Smooth muscle cell (in vitro differentiated cells): Measurements from ENCODE around the gene NT5DC1. TPM values are rescaled to one million over a fixed set of nuclear protein-coding genes. Genes with fewer than 3 reads are reported as not detected.
"Not testable (repeated sequence)": the region's sequence is repeated elsewhere in the genome, so short reads cannot be mapped to it uniquely, and the experiment has no call there.

ENCODE experiments used
- DNase-seq: peaks from one replicate; lab custom pipeline; 2025; ENCODE audit not compliant: unreplicated experiment; lab: John Stamatoyannopoulos, UW
- H2AFZ ChIP-seq: fragments of 200-600 bp; sonication (generic); 2 replicates; pipeline ENCODE4 v1.6.0; 2016; ENCODE audit warnings: antibody characterized with exemption, low read depth, mild to moderate bottlenecking
- H3F3A ChIP-seq: fragments of 200-600 bp; sonication (generic); 2 replicates; pipeline ENCODE4 v1.6.0; 2017; ENCODE audit warnings: antibody characterized with exemption, low read depth
- H3K27ac ChIP-seq: fragments of 200-600 bp; sonication (generic); 2 replicates; pipeline ENCODE4 v1.5.1; 2016; ENCODE audit warnings: low read depth, mild to moderate bottlenecking
- H3K27me3 ChIP-seq: fragments of 200-600 bp; sonication (generic); 2 replicates; pipeline ENCODE4 v1.6.1; 2016; ENCODE audit warnings: low read depth, mild to moderate bottlenecking
- H3K36me3 ChIP-seq: fragments of 200-600 bp; sonication (generic); 2 replicates; pipeline ENCODE4 v1.5.1; 2016; ENCODE audit warnings: low read depth
- H3K4me1 ChIP-seq: fragments of 200-600 bp; sonication (generic); 2 replicates; pipeline ENCODE4 v1.5.1; 2016; ENCODE audit warnings: low read depth
- H3K4me2 ChIP-seq: fragments of 200-600 bp; sonication (generic); 2 replicates; pipeline ENCODE4 v1.6.0; 2016; ENCODE audit warnings: mild to moderate bottlenecking
- H3K4me3 ChIP-seq: fragments of 200-600 bp; sonication (generic); 2 replicates; pipeline ENCODE4 v1.5.1; 2016; ENCODE audit warnings: mild to moderate bottlenecking
- H3K79me2 ChIP-seq: fragments of 200-600 bp; sonication (generic); 2 replicates; pipeline ENCODE4 v1.6.0; 2016; ENCODE audit warnings: low read depth, mild to moderate bottlenecking
- H3K9ac ChIP-seq: fragments of 200-600 bp; sonication (generic); 2 replicates; pipeline ENCODE4 v1.6.0; 2016; ENCODE audit warnings: low read depth
- H3K9me3 ChIP-seq: fragments of 200-600 bp; sonication (generic); replicated peaks from 2 replicates; pipeline ENCODE4 v1.5.1; 2016; ENCODE audit warnings: low read depth
- H4K20me1 ChIP-seq: fragments of 200-600 bp; sonication (generic); 2 replicates; pipeline ENCODE4 v1.6.0; 2016; ENCODE audit warnings: low read depth
- CTCF ChIP-seq: fragments of 200-600 bp; sonication (generic); IDR thresholded peaks from 2 replicates; pipeline ENCODE4 v1.5.1; 2017; ENCODE audit warnings: borderline replicate concordance, mild to moderate bottlenecking, antibody characterized with exemption; ENCODE audit not compliant: insufficient read depth, poor library complexity, severe bottlenecking
- WGBS: methylation state at CpG from one replicate; pipeline ENCODE4 v1.1.7; 2016; ENCODE audit warnings: low lambda C conversion rate; 5-methylcytosine and 5-hydroxymethylcytosine counted together
- polyA plus RNA-seq: library from polyadenylated mRNA; unstranded; fragments of >200 nt; fragmentation: Nextera tagmentation; extraction: Ambion mirVana; gene quantifications from 2 replicates; pipeline ENCODE4 v1.2.1, GENCODE V29; 2016
- total RNA-seq: library from RNA; depleted of rRNA; stranded (reverse); fragments of >200 nt; gene quantifications from 2 replicates; pipeline ENCODE4 v1.2.3, GENCODE V29; 2014

NT5DC1 gene
- total and polyA plus RNA-seq, 2 experiments from 2014 or later, result 3.7 to 23.9 TPM

GRCh38 chr6:116087437-116088027, 13.1 kb upstream of the NT5DC1 start:
- Histone ChIP-seq H3K4me2 (no peak overlapping the region), H3K4me3 (no peak overlapping the region)
- no peak for DNase-seq

GRCh38 chr6:116088946-116089345, 11.7 kb upstream of the NT5DC1 start:
- Histone ChIP-seq H3K9ac (no peak overlapping the region), H4K20me1 (no peaks in the 10 kb centered on the region), H3K79me2 (no peaks in the 10 kb centered on the region), H3K27me3 (no peaks in the 10 kb centered on the region), H3K4me1 (peaks cover 3% of the 10 kb centered on the region), H3K27ac (no peak overlapping the region), H3K9me3 (no peaks in the 10 kb centered on the region), H2AFZ (no peak overlapping the region), H3K36me3 (no peaks in the 10 kb centered on the region), H3K4me2 (no peak overlapping the region), H3K4me3 (no peak overlapping the region), H3F3A (no peaks in the 10 kb centered on the region)
- DNase-seq, result no peak
- no peak for TF ChIP-seq CTCF

More at GRCh38 chr6:116087437-116088027, 13.1 kb upstream of the NT5DC1 start:
- Histone ChIP-seq H4K20me1 (no peaks in the 10 kb centered on the region), H3K27ac (peak overlapping the region; percentile 17), H3K79me2 (no peaks in the 10 kb centered on the region), H3K36me3 (no peaks in the 10 kb centered on the region), H3F3A (no peaks in the 10 kb centered on the region), H2AFZ (peak overlapping the region; percentile 23), H3K9me3 (no peaks in the 10 kb centered on the region), H3K4me1 (peaks cover 3% of the 10 kb centered on the region), H3K9ac (no peak overlapping the region), H3K27me3 (no peaks in the 10 kb centered on the region)
- WGBS, result 54% methylated on average over 4 of the region's 4 CpGs
- no peak for TF ChIP-seq CTCF

GRCh38 chr6:116090251-116090650, 10.4 kb upstream of the NT5DC1 start:
- no peak overlapping the region for H3K9ac ChIP-seq
- H3K4me1 ChIP-seq, result peaks cover 3% of the 10 kb centered on the region
- H3K36me3 ChIP-seq, result no peaks in the 10 kb centered on the region
- TF ChIP-seq CTCF, result no peak
- no peaks in the 10 kb centered on the region for H3K9me3 ChIP-seq
- H3F3A ChIP-seq, result no peaks in the 10 kb centered on the region
- H3K27me3 ChIP-seq, result no peaks in the 10 kb centered on the region
- H3K4me2 ChIP-seq, result no peak overlapping the region
- DNase-seq, result no peak
- no peak overlapping the region for H3K27ac ChIP-seq
- H3K79me2 ChIP-seq, result no peaks in the 10 kb centered on the region
- H3K4me3 ChIP-seq, result no peak overlapping the region
- no peak overlapping the region for H2AFZ ChIP-seq
- WGBS, result 93% methylated on average over 2 of the region's 2 CpGs
- no peaks in the 10 kb centered on the region for H4K20me1 ChIP-seq

- peaks cover 10% of the 10 kb centered on the region for H3K9me3 ChIP-seq
- H3K27ac ChIP-seq, result no peak overlapping the region
- H3K27me3 ChIP-seq, result no peaks in the 10 kb centered on the region
- no peaks in the 10 kb centered on the region for H3F3A ChIP-seq
- 95% methylated on average over 7 of the region's 7 CpGs for WGBS
- no peak overlapping the region for H3K4me3 ChIP-seq
- no peak for DNase-seq
- no peak overlapping the region for H3K9ac ChIP-seq
- no peaks in the 10 kb centered on the region for H3K36me3 ChIP-seq
- no peak overlapping the region for H2AFZ ChIP-seq
- H3K4me2 ChIP-seq, result no peak overlapping the region
- no peaks in the 10 kb centered on the region for H3K79me2 ChIP-seq
- H3K4me1 ChIP-seq, result no peaks in the 10 kb centered on the region
- no peaks in the 10 kb centered on the region for H4K20me1 ChIP-seq
- TF ChIP-seq CTCF, result no peak
Observed at GRCh38 chr6:116094041-116094440, 6.6 kb upstream of the NT5DC1 start.

GRCh38 chr6:116096048-116096759, 4.4 kb upstream of the NT5DC1 start:
- H3K4me3 ChIP-seq, H3K4me2 ChIP-seq, H3K27me3 ChIP-seq, H3K36me3 ChIP-seq, H3K9ac ChIP-seq, H3K27ac ChIP-seq, H3K79me2 ChIP-seq, H3F3A ChIP-seq, H3K9me3 ChIP-seq, H3K4me1 ChIP-seq, DNase-seq, H2AFZ ChIP-seq, H4K20me1 ChIP-seq: not testable (repeated sequence)
- WGBS, result 94% methylated on average over 9 of the region's 9 CpGs
